ENCODE data around the gene MEMO1.

DNA sequence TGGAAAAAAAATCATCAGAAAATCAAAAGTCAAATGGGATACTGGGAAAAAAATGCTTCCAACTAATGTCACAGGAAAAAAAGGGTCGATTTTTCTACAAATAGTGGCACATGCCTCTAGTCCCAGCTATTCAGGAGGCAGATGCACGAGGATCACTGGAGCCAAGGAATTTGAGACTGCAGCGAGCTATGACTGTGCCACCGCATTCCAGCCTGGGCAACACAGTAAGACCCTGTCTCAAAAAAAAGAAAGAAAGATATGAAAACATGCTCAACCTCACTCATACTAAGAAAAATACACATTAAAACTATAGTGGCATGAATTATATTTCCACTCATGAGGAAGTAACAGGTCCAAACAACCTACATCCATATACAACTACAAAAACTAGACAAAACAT lies 17.9 kb downstream of the MEMO1 start:
- TF ChIP-seq, protein P1, sequence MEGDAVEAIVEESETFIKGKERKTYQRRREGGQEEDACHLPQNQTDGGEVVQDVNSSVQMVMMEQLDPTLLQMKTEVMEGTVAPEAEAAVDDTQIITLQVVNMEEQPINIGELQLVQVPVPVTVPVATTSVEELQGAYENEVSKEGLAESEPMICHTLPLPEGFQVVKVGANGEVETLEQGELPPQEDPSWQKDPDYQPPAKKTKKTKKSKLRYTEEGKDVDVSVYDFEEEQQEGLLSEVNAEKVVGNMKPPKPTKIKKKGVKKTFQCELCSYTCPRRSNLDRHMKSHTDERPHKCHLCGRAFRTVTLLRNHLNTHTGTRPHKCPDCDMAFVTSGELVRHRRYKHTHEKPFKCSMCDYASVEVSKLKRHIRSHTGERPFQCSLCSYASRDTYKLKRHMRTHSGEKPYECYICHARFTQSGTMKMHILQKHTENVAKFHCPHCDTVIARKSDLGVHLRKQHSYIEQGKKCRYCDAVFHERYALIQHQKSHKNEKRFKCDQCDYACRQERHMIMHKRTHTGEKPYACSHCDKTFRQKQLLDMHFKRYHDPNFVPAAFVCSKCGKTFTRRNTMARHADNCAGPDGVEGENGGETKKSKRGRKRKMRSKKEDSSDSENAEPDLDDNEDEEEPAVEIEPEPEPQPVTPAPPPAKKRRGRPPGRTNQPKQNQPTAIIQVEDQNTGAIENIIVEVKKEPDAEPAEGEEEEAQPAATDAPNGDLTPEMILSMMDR (IDR thresholded peaks at IDR 0.05; ENCODE audit: poor library complexity): no peak
- TF ChIP-seq EZH2 (IDR thresholded peaks at IDR 0.05; ENCODE audit: borderline replicate concordance): no peak
- TF ChIP-seq EZH2phosphoT487 (IDR thresholded peaks at IDR 0.05; ENCODE audit: low read depth, severe bottlenecking, unreplicated experiment): no peak

Measured in hepatocyte (in vitro differentiated cells).